Measurements from ENCODE around the gene BMP5.

Gene BMP5

GRCh38 chr6:55802259-55802658, 73.1 kb downstream of the BMP5 start (continued):
- TF ChIP-seq PPARA (CRISPR knock-in tag; IDR thresholded peaks at IDR 0.05; ENCODE audit: borderline replicate concordance) (no peak), ZNF565 (CRISPR knock-in tag; conservative IDR thresholded peaks at IDR 0.05; ENCODE audit: low read depth) (no peak), PATZ1 (CRISPR knock-in tag; IDR thresholded peaks at IDR 0.05; ENCODE audit: borderline replicate concordance) (no peak), ESRRG (CRISPR knock-in tag; IDR thresholded peaks at IDR 0.05) (no peak), TOX (CRISPR knock-in tag; IDR thresholded peaks at IDR 0.05; ENCODE audit: borderline replicate concordance) (no peak), ZFP30 (CRISPR knock-in tag; IDR thresholded peaks at IDR 0.05) (no peak)

GRCh38 chr6:55798571-55798970, 76.8 kb downstream of the BMP5 start:
- no peak for ATAC-seq
- no peak for TF ChIP-seq ZNF8 (CRISPR knock-in tag; IDR thresholded peaks at IDR 0.05)
- TF ChIP-seq ZC3H10 (CRISPR knock-in tag; IDR thresholded peaks at IDR 0.05) = no peak
- no peak for TF ChIP-seq TSHZ2 (CRISPR knock-in tag; IDR thresholded peaks at IDR 0.05)
- no peak for TF ChIP-seq POU6F1 (CRISPR knock-in tag; IDR thresholded peaks at IDR 0.05; ENCODE audit: borderline replicate concordance, low read depth)
- no peak for TF ChIP-seq ZFP30 (CRISPR knock-in tag; IDR thresholded peaks at IDR 0.05)
- no peak for TF ChIP-seq CSDC2 (CRISPR knock-in tag; IDR thresholded peaks at IDR 0.05)
- no peak for TF ChIP-seq ESRRG (CRISPR knock-in tag; IDR thresholded peaks at IDR 0.05)
- TF ChIP-seq TCF4 (CRISPR knock-in tag; IDR thresholded peaks at IDR 0.05; ENCODE audit: borderline replicate concordance) = no peak
- no peak for TF ChIP-seq ISL1 (CRISPR knock-in tag; IDR thresholded peaks at IDR 0.05)
- TF ChIP-seq PPARA (CRISPR knock-in tag; IDR thresholded peaks at IDR 0.05; ENCODE audit: borderline replicate concordance) = no peak
- no peak for TF ChIP-seq BACH2 (CRISPR knock-in tag; IDR thresholded peaks at IDR 0.05; ENCODE audit: borderline replicate concordance)
- TF ChIP-seq ZNF70 (CRISPR knock-in tag; IDR thresholded peaks at IDR 0.05) = no peak
- no peak for TF ChIP-seq ARNTL (CRISPR knock-in tag; IDR thresholded peaks at IDR 0.05; ENCODE audit: borderline replicate concordance, low read depth)

GRCh38 chr6:55794136-55794812, 81.1 kb downstream of the BMP5 start:
- TF ChIP-seq ZFP30 (CRISPR knock-in tag; IDR thresholded peaks at IDR 0.05) (no peak), CREB5 (CRISPR knock-in tag; IDR thresholded peaks at IDR 0.05; ENCODE audit: low read depth) (no peak), BACH2 (CRISPR knock-in tag; IDR thresholded peaks at IDR 0.05; ENCODE audit: borderline replicate concordance) (no peak), ZNF70 (CRISPR knock-in tag; IDR thresholded peaks at IDR 0.05) (no peak), TOX (CRISPR knock-in tag; IDR thresholded peaks at IDR 0.05; ENCODE audit: borderline replicate concordance) (no peak), PATZ1 (CRISPR knock-in tag; IDR thresholded peaks at IDR 0.05; ENCODE audit: borderline replicate concordance) (no peak), ZFP3 (CRISPR knock-in tag; IDR thresholded peaks at IDR 0.05) (no peak), ZNF8 (CRISPR knock-in tag; IDR thresholded peaks at IDR 0.05) (no peak), TSHZ2 (CRISPR knock-in tag; IDR thresholded peaks at IDR 0.05) (no peak)
- peak; percentile 30; the same call in 2 of the 3 replicates for ATAC-seq

Data from SK-N-SH treated with all-trans-retinoic acid at 6 μM for 48 hours (cell line).